SH-SY5Y (cell line): ENCODE results near the gene MCRIP2.

Source experiments
- GATA2 ChIP-seq: IDR thresholded peaks from 2 replicates; pipeline ENCODE4 v1.6.1; 2011; ENCODE audit warnings: mild to moderate bottlenecking, low read depth, low read length
- GATA3 ChIP-seq: IDR thresholded peaks from 2 replicates; pipeline ENCODE4 v1.6.1; 2011; ENCODE audit warnings: low read depth, mild to moderate bottlenecking, low read length, moderate library complexity

DNA sequence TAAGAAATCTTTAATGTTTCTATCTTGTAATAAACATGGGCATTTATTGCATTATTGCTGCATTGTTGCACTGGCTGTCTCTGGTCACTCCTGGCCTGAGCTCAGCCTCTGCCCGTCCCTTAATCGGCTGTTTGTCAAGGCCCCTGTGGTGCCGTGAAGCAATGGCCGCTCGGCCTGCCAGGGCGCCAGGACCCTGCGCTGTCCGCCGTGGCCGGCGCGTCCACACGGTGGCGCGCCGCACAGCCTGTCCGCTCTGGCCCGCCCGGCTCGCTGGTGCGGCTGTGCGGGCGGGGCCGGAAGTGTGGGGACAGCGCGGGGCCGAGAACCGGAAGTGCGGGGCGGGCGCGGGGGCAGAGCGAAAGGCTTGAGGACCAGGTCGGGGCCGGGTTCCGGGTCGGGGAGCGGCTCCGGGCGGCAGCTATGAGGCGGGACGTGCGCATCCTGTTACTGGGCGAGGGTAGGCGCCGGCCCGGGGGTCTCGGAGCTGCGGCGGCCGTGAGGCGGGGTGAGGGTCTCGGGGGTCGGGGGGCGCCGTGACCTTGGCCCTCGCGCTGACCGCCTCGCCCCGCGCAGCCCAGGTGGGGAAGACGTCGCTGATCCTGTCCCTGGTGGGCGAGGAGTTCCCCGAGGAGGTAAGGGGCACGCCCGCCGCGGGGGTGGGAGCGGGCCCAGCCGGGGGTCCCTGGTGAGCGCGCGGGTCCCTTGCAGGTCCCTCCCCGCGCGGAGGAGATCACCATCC is 26.3 kb downstream of the MCRIP2 start, which contains the start of gene RHOT2:
- TF ChIP-seq GATA2, result no peak
- TF ChIP-seq GATA3, result no peak
